HEK293T (cell line): ENCODE results near the gene SURF2.
"Not testable (repeated sequence)": the region's sequence is repeated elsewhere in the genome, so short reads cannot be mapped to it uniquely, and the experiment has no call there.

ENCODE experiments used
- BHLHE40 ChIP-seq: fragments of 450-650 bp; IDR thresholded peaks from 2 replicates; pipeline ENCODE4 v1.6.1; 2016; ENCODE audit warnings: mild to moderate bottlenecking, moderate library complexity, borderline replicate concordance
- ELF4 ChIP-seq: fragments of 450-650 bp; IDR thresholded peaks from 2 replicates; pipeline ENCODE4 v1.6.1; 2017; ENCODE audit warnings: antibody characterized with exemption
- FOXA1 ChIP-seq: fragments of 450-650 bp; IDR thresholded peaks from 2 replicates; pipeline ENCODE4 v1.6.1; 2016; ENCODE audit warnings: mild to moderate bottlenecking
- FOXM1 ChIP-seq: fragments of 450-650 bp; IDR thresholded peaks from 2 replicates; pipeline ENCODE4 v1.6.1; 2017; ENCODE audit warnings: mild to moderate bottlenecking, borderline replicate concordance
- L3MBTL2 ChIP-seq: fragments of 450-650 bp; conservative IDR thresholded peaks from 2 replicates; pipeline ENCODE4 v1.6.1; 2016; ENCODE audit warnings: mild to moderate bottlenecking
- LEF1 ChIP-seq: fragments of 450-650 bp; IDR thresholded peaks from 2 replicates; pipeline ENCODE4 v1.6.1; 2017; ENCODE audit warnings: mild to moderate bottlenecking, borderline replicate concordance
- TF ChIP-seq, protein P1 (sequence below): fragments of 450-650 bp; IDR thresholded peaks from 2 replicates; pipeline ENCODE4 v1.6.1; 2016

- TF ChIP-seq FOXM1, ELF4, LEF1, L3MBTL2, FOXA1, BHLHE40: not testable (repeated sequence)
- TF ChIP-seq, protein P1, sequence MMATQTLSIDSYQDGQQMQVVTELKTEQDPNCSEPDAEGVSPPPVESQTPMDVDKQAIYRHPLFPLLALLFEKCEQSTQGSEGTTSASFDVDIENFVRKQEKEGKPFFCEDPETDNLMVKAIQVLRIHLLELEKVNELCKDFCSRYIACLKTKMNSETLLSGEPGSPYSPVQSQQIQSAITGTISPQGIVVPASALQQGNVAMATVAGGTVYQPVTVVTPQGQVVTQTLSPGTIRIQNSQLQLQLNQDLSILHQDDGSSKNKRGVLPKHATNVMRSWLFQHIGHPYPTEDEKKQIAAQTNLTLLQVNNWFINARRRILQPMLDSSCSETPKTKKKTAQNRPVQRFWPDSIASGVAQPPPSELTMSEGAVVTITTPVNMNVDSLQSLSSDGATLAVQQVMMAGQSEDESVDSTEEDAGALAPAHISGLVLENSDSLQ: not testable (repeated sequence)
Measured at GRCh38 chr9:133334888-133335287, 21.5 kb upstream of the SURF2 start.
